NCI-H146 treated with DMSO at 0.1 percent for 48 hours (cell line): Measurements from ENCODE around the gene DEGS2.
A peak's percentile ranks its signal among the peaks of the same experiment; 100 is the strongest.

Experiments used
- DNase-seq: peaks from one replicate; lab custom pipeline; 2025; ENCODE audit not compliant: unreplicated experiment; lab: John Stamatoyannopoulos, UW

The DEGS2 gene

DNA sequence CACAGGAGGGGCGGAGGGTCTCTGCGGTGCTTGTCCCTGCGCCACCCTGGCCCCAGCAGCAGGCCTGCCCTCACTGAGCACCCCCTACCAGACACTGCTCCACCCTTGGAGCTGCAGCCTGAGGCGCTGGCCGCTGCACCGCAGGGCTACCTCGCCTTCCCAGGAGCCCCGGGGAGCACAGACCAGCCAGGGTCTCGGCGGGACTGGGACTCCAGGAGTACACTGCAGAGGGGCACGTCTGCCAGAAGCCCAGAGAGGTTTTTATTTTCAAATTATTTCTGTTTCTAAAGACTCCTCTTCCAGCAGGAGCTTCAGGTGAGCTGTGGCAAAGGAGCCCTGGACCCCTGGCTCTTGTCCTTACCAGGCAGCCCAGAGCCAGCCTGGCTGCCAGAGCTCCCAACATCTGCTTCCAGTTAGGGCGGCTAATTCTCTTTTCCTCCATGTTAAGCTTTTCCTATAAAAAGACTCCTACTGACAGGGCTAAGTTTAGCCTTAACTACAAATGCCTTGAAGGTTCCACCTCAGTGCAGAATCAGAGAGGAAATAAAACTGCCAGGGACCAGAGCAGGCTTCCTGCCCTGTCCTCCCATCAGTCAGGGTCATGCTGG lies 26.4 kb downstream of the DEGS2 start:
- DNase-seq, result no peak

- no peak for DNase-seq
These were observed 27.1 kb downstream of the DEGS2 start for GRCh38 chr14:100132161-100132902.

DNA sequence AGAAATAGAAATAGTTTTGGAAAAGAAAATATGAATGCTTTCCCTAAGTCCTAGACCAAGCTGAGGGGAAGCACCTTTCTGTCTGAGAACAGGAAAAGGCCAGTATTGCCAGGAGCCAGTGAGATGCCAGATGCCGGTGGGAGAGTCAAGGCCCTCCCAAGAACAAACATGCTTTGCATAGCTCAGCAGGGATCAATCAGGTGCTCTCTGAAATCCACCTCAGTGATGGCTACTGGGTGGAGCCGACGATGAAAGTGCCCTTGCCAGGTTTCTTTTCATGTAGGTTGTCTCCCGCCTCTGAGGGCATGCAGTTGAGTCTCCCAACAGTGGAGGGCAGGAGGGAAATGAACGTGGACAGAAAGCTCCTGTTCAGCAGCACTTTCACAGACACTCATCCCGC lies 28.3 kb downstream of the DEGS2 start:
- peak; percentile 60 for DNase-seq

DNA sequence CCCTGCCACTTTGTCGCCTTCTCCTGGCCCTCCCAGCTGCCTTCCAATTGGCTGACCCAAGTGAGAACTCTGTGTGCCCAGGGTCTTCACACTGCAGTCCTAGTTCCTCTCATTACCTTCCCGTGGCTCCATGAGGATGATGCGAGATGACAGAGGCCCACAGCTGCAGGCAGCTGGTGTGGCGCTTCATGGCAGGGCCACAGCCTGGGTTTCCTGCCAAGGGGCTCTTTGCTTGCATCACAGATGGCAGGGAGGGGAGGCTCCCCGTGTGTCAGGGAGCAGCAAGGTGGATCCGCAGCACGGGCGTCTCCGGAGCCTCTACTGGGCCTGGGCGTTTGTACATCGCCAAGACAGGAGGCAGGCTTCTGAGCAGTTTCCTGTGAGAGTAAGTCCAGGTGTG lies 28.9 kb downstream of the DEGS2 start:
- no peak for DNase-seq

DNA sequence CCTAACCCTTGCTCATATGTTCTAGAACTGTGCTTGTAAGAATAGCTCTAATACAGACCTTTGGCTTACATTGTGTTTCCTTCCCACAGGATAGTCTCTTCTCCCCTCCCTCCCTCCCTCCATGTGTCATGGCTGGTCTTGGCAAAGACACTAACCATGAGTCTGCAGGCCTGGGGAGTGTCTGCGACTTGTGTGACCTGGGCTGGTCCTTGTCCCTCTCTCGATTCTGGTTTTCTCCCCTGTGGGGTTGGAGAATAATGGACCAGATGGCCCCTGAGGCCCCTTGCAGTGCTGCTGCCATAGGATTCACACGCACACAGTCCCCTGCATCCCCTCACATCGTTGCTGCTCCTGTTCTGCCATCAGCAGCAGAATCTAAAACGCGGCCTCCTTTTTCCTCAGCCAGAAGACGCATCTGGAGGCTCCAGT lies 30.3 kb downstream of the DEGS2 start:
- DNase-seq, result no peak

GRCh38 chr14:100128688-100129087 lies 30.8 kb downstream of the DEGS2 start:
- DNase-seq, result no peak

DNA sequence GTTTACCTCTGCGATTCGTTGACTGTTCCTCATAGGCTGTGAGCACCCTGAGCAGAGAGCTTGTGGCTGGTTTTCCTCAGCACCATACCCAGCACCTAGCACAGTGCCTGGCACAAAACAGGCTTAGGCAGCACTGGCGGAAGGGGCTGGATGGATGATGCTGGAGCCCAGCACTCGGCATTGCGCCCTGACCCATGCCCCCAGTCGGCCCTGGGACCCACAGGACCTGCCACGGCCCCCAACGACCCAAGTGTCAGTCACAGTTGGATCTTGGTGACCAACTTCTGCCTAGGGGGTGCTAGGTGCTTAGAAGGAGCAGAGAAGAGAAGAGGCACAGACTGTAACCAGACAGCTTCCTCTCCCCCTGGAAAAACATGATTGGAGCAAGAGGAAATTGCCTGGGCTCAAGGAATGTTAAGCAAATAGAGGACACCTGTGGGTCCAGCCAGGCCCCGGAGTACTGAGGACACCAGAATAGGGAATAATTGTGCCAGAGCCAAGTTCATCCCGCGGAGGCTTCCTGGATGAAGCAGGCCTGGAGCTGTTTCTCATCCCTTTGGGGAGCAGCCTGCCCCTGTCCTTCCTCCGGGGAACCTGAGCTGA lies 31.5 kb downstream of the DEGS2 start:
- DNase-seq, result no peak

DNA sequence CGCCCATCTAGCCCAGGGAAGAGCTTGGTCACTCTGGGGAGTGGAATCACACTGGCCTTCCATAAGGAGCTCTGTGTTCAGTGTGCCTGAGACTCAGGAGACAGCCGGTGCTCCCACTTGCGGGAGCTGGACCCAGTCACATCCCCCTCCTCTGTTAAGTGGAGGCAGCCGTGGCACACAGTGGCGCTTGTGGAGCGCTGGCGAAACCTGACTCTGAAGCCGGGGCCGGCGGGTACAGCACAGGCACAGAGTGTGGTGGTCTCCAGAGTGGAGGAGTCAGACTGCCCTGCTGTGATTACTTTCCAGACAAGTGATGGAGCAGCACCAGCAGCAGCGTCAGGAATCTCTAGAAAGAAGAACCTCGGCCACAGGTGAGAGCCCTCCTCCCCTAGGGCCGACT lies 33.0 kb downstream of the DEGS2 start:
- no peak for DNase-seq

DNA sequence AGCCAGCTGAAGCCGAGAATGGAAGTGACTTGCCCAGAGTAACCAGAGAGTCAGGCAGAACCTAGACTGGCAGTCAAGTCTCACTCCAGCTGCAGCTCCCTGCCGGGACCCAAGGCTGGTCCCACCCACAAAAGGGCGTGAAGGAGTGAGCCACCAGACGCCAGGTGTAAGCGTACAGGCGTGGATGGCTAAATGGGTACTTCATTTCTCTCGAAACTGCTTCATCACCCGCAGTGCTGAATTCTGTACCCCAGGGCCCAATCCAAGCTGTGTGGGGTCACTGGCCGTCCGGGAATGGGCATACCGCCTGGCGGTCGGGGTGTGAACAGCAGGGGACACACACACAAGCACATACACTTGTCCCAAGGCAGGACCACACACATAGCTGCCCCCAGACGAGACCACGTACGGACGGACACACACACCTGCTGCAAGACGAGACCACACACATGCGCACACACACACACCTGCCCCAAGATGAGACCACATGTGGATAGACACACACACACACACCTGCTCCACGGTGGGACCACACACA lies 34.8 kb downstream of the DEGS2 start:
- DNase-seq, result peak; percentile 8

DNA sequence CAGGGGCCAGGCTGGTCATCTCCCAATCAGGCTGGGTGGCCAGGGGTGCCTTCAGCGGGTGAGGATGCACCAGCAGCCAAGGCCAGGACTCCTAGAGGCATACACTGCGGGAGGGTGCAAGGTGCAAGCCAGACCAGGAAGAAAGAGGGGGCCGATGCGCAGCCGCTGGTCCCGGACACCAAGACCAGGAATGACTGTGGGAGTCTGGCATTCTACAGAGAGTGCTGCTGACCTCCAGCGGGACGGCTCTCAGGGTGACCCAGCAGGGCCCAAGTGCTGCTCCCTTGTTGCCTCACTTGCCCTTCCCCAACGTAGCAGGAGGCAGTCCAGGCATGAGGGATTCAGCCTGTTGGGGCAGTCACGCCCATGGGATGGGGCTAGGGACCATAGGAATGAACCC lies 35.8 kb downstream of the DEGS2 start:
- DNase-seq, result no peak

DNA sequence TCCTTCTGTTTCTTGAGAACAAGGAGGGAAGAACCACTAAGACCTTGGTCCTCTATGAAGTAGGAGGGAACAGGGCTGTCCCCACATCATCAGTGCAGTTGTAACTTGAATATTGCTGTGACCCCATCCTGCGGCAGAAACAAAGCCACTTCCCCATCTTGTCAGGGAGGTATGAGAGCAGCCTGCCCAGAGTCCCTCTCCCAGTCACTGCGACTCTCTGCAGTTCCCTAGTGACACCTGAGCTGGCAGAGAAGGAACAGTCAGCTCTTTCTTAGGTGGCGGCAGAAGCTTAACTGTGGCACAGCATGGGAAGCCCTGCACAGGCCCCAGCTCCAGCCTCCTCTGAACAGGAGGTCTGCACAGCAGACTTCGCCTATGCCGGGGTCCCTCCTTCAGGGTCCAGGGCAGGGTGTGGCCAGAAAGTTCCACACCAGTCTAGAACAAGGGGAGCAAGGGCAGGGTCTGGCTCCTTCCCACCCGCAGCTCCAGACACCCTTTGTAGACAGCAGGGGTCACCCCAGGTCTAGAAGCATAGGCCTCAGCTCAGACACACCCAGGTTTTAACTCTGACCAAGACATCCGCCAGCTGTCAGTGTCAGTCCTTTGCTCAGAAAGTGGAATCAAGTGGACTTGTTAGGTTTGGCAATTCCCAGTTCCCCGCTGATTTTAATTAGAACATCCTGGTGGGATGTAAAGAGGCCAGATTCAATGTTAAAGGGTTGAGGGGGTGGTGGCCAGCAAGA lies 36.8 kb downstream of the DEGS2 start:
- no peak for DNase-seq

GRCh38 chr14:100121643-100122480 lies 37.6 kb downstream of the DEGS2 start:
- no peak for DNase-seq

GRCh38 chr14:100120522-100121269 lies 38.7 kb downstream of the DEGS2 start:
- no peak for DNase-seq

DNA sequence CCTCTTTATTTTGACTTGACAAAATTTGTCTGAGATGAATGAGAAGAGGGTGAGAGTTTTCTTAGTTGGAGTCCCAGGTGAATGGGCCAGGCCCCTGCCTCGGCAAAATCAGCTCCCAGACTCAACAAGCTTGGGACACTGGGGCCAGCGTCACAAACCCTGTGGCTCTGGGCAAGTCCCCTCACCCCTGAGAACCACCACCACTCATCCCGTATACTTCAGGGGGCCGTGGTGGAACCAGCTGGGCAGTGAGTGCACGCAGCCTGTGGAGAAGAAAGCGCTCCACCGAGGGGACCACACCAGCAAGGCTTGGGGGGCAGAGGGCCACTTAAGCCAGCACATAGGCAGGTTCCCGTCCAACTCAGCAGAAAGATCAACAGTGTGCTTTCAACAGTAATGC lies 40.2 kb downstream of the DEGS2 start:
- no peak for DNase-seq

DNA sequence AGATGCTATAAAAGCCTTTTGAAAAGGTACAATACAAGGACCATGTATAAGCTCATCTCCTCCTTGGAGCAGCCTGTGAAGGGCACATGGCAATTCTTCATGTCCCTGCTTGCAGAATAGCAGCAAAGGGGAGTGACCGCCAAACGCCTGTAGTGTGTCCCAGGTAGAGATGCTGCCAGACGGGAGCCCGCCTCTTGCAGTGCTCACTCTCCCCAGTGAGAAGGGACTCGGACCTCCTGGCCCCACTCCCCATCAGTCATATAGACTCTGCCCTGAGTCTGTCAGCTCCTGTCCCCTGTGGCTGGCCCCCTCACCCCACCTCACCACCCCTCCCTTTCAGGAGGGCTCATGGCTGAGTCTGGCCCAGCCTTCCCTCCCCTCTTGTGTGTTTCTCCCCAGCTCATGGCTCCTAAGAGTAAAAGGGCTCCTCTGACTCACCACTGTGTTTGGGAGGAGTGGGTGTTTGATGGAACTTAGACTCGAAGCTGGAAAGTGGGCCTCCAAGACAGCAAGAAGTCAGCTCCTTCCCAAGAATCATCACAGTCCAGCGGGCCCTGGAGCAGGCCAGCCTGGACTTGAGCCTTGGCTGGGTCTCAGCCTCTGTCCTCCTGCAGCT lies 40.9 kb downstream of the DEGS2 start:
- DNase-seq, result no peak

GRCh38 chr14:100117633-100118395 lies 41.6 kb downstream of the DEGS2 start:
- DNase-seq, result no peak

- DNase-seq, result no peak
These were observed 42.4 kb downstream of the DEGS2 start for GRCh38 chr14:100117026-100117425.

DNA sequence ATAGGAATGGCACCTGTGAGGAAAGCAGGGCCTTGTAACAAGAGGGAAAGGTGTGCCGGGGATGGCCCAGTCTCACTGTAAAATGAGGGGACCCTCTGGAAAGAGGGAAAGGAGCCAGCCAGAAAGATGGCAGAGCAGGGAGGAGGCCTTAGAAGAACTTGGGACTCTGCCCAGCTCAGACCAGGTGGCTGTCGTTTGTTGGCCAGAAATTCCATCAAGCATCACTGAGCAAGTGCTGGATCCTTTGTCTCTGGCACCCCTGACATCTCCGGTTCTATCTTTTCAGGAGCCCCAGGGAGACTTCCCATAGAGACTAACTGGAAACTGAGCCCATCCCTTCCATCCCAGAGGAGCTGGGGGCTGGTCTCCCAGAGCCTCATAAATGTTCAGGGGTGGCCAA lies 43.3 kb downstream of the DEGS2 start:
- no peak for DNase-seq

DNA sequence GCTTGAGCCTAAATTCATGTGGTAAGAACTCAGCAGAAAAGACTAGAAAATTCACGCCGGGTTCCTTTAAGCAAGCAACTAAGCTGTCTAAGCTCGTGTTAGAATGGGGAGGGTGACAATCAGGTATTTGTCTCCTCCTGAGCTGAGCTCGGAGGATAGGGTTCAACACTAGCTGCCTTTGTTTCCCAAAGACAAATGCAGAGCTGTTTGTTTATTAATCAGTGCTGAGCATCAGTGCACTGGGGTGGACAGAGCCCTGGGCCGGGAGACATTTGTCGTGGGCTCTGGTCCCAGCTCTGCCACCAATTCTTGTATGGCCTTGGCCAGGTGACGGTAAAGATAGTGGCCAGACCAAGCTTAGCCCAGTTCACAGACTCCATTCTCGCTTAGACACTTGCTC lies 43.7 kb downstream of the DEGS2 start:
- no peak for DNase-seq
